GM21526 (cell line): ENCODE results near the gene JCAD.

ENCODE experiments used
- ATAC-seq: cut with Tn5 transposase; IDR thresholded peaks from one replicate; pipeline ENCODE4 v1.9.1; 2021; ENCODE audit warnings: moderate library complexity; ENCODE audit not compliant: unreplicated experiment, low FRiP score

JCAD gene

DNA sequence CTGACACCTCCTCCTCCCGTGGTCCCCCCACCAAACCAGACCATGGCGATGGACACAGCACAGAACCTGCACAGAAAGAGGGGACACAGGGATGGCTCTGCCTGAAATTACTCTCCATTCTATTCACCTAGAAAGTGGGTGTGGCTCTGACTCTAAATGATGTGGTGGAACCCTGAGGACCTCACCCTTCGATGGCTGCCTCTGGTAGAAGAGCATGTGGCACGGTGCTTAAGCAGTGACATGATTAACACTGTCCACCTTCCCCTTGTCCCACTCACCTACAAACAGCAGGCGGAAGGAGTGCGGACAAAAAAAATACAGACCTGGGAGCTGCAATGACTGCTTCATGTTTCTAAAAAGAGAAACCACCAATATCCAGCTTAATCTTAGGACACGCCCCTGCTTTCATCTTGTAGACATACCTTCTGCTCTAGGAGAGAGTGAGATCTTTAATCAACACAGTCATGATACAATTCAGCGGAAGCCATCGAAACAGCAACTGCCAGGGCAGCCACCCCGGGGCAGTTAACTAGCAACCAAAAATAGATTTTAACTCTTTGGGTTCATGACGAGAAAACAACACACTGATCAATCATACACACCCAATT, 11.4 kb downstream of the JCAD start:
- ATAC-seq: no peak

DNA sequence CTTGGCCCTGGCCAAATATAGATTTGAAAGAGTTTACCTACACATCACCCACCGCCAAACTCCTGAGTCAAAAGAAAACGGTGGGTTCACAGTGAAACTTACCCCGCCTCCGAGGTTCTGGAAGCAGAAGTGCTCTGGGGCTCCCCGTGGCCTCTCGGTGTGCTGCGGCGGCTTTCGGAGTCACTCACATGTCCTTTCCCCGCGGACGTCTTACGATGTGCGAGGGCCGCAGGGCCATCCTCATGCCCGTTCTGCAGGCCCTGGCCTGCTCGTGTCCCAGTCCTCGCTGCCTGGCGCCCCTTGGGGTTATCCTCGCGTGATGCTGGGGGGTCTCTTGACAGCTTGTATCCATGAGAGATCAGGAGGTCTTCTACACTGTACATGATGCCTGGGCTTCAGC, 12.0 kb downstream of the JCAD start:
- no peak for ATAC-seq

DNA sequence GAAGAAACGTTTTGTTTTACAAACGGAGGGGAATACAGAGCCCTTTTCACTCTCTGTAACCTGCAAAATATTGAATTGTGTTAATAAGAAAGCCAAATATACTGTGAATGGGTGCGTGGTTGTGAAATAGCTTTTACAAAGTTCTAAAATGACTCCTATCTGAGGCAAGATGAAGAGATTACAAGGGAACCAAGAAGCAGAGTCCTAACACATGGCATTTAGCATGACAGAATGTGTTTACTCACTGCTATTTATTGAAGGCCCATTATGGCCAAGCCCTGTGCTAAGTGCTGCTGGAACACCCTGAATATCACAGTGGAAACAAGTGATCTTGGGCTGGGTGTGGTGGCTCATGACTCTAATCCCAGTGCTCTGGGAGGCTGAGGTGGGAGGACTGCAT, 12.9 kb downstream of the JCAD start:
- no peak for ATAC-seq

DNA sequence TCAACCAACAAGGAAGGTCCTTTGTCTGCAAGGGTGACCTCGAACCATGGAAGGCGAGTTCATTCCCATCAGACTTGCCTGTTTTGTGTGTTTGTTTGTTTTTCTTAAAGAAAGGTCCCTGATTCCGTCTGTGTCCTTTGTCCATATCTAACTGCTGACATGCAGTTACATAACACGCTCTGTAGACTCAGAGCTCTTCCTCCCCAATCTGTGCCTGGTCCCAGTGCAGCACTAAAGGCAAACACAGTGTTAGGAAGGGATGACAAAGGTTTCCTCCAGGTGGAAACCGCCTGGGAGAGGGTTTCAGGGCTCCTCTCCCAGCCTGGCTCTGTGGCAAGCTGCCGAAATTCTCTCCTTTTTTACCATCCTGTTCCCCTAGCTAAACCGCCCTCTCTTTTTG, 13.4 kb downstream of the JCAD start:
- ATAC-seq: no peak

DNA sequence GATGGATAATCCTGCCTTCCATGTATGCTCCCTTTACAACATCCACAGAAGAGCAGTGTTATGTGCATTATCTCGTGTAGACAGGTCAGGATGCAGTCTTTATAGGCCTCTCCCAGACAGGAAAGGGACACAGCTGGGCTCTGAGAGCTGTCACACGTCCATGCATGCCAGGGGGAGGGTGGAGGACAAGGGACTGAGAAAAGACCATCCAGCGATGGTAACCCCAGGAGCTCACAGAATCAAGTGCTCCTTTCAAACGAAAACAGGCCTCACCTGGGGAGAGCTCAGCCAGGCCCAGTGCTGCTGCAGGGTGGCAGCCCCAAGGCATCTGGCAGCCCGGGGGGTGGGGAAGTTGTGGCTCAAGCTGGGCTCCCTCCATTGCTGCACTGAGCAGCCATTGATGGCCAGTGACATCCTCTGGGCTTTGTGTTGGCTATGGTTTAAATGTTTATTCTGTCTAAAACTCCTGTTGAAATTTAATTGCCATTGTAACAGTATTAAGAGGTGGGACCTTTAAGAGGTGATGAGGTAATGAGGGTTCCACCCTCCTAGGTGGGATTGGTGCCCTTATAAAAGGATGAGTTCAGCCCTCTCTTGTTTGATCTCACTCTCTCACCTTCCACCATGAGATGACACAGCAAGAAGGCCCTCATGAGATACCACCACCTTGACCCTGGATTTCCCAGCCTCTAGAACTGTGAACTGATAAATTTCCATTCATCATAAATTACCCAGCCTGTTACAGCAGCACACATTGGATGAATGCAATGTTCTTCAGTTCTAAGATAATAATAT, 15.7 kb downstream of the JCAD start:
- ATAC-seq: no peak

DNA sequence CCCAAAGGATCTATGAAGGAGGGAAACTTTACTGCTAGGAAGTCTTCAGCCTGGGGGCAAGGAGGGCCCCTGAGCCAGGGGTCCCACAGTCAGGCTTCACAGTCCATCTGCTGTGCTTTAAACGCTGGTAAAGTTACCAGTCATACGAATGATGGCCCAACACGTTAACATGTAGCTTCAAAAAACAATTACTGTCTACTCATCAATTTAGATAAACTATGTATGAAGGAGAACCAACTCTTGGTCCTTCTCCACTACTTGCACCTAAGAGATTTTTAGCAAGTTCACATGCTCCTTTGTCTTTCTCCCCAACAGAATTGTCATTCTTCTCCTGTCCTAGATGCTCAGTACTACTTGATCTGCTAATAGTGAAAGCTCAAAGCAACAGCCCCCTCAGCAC, 16.6 kb downstream of the JCAD start:
- ATAC-seq: no peak

DNA sequence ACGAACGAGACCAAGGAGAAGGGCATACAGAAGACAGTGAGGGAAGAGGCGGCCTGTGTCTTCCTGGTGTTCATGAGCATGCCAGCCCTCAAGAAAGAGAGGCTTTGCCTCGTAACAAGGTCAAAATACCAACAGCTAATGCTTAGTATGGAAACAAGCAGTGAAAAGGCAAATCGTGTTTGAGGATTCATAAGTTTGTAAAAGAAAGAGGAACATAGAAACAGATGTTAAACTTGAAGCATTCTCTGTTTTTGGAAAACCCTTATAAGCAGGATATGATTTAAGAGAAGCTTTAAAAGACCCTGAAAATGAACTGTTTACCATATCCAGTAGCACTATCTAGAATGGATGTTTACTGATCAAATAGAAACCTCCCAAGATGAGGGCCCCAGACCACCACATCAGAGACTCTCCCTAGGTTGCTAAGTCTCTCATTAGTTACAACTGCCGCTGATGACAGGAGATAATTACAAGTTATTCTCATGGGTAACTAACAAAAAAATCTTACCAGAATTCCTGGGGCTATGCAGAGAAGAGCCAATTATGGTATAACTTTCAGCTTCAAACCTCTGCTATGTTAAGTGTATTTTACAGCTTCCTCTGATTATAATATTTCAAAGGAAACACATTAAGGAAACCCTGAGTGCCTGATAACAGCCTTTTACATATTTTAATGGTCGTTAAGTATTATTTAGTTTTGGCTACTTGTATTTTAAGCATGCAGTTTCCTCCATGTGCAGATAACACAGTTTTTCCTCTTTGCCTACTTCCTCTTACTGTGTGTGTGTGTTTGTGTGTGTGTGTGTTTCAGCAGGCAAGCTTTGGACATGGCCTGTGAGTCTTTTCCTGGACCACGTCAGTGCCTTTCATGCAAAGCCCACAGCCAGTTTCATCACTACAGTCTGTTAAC, 17.9 kb downstream of the JCAD start:
- no peak for ATAC-seq

DNA sequence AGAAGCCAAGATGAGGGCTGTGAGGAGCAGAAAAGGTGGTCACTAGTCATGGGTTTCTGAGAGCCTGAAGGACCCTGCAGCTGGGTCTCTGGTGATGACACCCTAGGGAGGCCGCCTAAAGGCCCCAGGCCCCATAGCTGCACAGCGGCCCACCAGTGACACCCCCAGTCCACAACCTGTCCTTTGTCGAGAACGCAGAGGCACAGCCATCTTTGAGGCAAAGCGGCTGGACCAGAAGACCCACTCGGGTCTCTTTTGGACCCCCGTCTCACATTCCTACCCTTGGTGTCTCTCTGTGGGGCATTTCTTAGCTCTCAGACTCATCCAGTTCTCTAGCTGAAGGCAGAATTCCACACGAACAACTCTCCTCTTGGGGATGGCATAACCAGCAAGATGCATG, 18.8 kb downstream of the JCAD start:
- ATAC-seq: no peak

DNA sequence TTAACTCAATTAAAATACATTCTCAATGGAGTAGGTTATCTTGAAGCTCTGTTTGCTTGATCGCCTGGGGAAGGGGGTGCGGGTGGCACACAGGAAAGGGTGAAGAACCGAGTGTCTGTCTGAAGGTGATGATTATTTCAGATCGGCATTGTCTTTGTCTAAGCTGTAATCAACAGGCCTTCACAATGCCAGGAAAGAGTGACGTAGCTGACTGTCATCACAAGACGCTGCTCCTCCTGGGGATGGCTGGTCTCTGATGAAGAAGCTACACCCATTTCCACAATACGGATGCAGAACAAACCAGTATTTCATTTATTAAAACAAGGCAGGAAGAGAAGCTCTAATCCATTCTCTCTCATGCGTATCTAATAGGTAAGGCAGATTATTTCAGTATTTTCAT, 19.4 kb downstream of the JCAD start:
- ATAC-seq: no peak

DNA sequence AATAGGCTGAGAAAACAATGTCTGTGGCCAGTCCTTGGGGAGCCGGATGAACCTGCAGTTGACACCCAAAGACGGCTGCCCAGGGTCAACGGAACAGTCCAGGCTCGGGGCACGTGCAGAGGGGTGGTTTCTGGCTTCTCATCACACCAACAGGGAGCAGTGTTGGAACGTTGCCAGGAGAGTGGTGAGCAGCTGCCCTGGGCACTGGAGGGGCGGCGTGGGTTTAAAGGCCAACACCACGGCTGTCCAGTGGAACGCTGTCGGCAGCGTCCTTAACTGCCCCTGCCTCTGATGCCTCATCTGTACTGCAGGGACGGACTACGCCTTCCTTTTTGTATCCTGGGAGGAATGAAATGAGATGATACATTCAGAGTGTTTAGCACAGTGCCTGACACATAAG, 19.8 kb downstream of the JCAD start:
- no peak for ATAC-seq

DNA sequence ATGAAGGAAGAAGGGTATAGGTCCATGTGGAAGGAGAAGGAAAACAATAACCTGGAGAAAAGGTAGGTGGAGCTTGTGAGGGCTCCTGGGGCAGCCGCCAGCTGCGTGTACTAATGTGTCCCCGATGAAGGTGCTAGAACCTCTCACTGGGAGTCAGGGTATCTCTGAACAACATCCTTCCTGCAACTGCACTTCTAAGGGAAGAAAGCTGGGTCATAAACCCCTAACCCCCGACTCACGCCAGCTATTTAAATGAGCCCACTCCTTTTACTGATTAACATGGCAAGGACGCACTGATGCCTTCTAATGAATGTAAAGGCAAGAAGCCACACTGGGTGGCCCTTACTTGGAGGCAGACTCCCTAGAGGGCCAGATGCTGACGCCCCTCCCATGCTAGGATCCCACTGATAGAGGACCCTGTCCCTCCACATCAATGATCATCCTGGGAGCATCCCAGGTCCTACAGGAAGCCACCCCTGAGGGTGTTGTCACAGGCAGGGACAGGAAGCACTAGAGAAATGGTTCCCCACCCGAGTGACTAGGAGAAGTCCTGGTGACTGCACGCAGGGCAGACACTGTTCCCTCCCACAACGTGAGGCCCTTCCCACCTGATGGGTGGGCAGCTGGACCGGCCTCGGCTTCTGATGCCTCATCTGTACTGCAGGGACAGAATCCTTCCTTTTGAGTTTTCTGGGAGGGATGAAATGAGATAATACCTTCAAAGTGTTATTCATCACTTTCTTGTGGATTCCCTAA, 20.4 kb downstream of the JCAD start:
- ATAC-seq: no peak

DNA sequence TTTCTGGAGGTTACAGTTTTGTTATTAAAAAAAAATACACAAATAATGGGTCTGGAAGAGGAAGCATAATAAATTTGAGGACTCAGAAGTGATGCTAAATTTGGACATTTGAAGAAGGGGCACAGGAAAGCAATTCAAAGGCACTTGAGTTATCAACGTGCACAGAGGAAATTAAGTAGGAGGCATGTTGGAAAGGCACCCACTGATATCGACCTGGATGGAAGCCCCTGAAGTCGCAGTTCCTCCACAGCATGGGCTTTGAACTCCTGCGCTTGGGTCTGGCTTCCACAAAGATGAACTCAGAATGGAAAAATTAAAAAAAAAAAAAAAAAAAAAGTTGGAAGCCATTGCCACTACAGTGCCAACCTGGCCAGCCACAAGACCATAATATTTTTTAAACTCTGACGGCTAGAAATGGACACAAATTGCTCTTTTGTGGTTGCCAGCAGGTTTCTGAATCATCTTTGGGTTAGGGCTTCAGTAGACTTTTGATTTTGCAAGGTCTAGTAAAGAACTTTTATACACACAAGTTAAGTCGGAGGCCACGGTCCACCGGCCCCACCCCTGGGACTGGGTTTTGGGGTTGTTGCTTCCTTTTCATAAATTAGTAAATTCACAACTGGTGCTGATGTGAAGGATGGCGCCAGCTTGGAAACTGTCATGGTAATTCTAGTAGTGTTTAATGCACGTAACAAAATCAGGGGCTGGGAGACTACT, 21.6 kb downstream of the JCAD start:
- no peak for ATAC-seq

DNA sequence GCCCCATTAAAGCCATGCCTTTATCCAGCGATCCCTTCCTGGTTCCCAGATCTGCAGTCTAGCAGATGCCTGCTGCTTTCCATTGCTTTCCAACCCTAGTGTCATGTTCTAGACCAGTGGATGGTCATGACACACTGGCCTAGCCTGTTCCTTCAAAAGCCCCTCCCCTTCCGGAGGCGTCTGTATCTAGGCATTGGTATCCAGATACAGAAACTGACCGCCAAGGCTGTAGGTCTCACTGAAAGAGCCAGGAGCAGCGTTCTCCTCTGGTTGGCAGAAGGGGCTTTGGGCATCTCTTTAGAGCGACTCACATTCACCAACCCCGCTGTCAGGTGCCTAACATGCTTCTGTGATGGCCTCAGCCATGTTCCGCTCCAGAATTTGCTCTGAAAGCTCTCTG, 22.6 kb downstream of the JCAD start:
- ATAC-seq: no peak

DNA sequence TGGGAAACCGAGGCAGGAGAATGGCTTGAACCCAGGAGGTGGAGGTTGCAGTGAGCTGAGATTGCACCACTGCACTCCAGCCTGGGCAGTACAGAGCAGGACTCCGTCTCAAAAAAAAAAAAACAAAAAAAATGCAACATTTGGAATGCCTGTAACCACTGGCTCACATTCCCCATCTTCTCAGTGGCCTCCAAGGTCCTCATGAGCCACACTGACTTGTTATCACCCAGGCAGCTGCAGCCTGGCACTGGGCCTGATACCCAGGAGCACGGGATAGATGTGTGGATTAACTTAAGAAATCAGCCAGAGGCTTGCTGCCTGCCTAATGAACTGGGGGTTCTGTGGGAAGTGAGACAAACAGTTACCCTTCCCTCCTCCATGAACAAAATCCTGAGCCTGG, 23.0 kb downstream of the JCAD start:
- no peak for ATAC-seq

DNA sequence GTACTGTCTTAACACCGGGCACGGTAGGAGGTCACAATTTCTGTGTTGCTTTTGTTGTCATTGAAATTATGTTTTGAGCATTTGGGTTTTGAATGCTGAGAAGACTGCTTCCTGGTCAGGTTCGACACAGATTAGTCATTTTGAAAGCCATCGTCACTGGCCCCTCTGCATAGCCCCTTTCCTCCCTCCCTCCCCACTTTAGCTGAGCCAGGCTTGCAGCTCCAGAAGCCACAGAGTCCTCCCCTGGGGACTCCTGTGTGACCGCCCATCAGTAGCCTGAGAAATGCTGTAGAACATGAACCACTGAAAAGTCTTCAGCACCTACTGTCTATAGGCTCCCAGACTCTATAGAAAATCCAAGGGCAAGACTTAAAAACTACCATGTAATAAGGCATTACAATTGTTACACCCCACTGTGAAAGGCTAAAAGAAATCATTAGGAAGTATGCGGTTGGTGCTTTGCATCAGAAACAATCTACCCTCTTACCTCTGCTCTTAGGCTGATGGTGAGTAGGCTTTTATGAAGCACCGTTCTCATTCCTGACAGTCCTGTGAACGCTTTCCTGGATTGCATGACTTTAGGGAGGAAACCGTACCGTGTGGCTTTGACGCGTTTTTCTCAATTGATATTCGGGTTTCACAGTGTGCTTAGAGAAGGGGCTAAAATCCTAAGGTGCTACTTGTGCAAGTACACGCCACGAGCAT, 24.8 kb downstream of the JCAD start:
- no peak for ATAC-seq

DNA sequence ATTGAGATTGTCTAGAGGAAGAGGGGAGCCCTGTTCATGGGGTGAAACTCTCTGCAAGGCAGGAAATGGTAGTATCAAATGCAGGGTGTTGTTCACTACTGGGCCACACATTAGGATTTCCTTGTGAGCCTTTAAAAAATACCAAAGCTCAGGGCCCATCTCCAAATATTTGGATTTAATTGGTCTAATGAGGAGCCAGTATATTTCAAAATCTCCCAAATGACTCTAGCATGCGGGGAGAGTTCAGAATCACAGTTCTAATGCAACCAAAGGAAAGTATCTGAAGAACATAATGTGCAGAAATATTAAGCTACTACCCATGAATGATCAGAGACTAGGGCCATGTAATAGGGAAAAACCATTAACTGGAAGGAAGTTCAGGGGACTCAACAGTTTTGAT, 27.3 kb downstream of the JCAD start:
- ATAC-seq: no peak

DNA sequence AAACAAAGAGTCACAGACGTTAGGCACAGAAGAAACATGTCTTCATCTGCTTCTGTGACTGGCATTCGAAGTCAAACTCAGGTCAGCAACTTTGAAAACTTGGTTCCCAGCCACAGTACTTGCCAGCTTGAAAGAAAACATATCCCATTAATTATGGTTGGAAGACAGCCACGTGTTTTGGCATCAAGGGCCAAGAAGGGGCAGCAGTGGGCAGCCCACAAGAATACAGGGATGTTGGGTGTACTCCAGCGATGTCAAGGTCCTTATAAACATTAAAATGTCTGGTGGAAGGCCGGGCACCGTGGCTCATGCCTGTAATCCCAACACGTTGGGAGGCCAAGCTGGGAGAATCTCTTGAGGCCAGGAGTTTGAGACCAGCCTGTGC, 29.5 kb downstream of the JCAD start:
- no peak for ATAC-seq

DNA sequence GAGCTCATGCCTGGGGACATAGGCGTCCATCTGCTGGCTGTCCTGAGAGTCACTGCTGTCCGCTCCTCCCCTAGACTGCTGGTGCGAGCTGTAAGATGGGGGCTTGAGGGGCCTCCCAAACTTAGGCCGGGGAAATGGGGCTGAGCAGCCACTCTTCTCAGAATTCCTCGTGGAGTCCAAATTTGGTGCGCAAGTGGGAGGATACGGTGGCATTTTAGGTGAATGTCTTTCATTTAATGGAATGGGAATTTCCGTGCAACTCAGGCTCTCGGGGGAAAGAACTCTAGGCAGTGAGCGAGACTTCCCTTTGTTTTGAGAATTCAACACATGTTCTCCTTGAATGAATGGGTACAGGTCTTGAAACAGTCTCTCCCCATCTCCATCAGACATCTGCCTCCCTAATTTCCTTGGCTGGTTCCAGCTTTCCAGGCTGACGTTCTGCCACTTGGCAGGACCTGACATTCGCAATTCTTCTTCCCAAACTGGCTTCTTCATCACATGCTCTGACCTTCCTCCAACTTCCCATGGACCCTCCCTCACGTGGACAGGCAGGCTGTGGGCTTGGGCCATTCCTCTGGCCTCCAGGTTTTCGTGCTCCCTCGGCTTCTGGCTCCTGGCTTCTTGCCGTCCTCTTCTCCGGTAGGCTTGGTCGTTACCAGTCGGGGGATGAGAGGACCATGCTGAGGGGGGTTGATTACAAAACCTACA, 30.1 kb downstream of the JCAD start:
- no peak for ATAC-seq

DNA sequence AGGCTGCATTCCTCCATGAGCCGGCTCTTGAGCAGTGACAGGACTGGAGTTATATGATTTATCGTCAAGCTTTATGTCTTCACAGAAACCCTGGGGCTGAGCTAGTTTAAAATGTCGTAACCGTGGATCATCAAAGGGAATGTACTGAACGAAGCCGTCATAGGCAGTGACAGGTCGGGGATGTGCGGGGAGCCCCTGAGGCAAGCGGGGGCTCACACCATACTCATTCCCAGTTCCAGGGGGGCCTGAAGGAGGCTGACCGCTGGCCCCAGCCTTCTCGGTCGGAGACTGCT, 30.7 kb downstream of the JCAD start:
- no peak for ATAC-seq
